Stimulated activated CD4-positive, alpha-beta T cell treated with anti-CD3 and anti-CD28 coated beads, Interleukin-15, amount 100 ng/mL, for 24 hours (primary cell): ENCODE data around the gene FAM184A.
A peak's percentile ranks its signal among the peaks of the same experiment; 100 is the strongest.

Source experiments
- DNase-seq: peaks from one replicate; pipeline ENCODE4 v3.0.0-alpha.2; 2020

The FAM184A gene

GRCh38 chr6:119097815-119098361 lies 19.4 kb upstream of the FAM184A start:
- DNase-seq: peak; percentile 24

- DNase-seq: no peak
These were observed 18.5 kb upstream of the FAM184A start for GRCh38 chr6:119096721-119097565.

DNA sequence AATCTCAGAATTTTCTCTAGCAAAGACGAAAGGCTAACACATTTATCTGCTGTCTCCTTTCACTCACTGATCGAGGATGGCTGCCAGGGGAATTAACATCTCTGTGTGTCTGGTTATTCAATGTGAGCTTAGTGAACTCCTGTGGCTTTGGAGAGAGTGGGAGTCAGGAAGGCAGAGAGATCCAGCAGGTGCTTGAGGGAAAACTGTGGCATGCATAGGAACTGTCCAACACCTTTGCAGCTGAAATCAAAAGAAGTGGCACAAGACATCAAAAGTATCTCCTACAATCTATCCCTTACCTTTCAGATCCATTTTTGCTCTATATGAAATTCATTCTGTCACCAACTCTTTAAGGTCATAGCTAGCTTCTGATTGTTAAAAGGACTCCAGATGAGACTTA lies 11.8 kb upstream of the FAM184A start:
- no peak for DNase-seq

DNA sequence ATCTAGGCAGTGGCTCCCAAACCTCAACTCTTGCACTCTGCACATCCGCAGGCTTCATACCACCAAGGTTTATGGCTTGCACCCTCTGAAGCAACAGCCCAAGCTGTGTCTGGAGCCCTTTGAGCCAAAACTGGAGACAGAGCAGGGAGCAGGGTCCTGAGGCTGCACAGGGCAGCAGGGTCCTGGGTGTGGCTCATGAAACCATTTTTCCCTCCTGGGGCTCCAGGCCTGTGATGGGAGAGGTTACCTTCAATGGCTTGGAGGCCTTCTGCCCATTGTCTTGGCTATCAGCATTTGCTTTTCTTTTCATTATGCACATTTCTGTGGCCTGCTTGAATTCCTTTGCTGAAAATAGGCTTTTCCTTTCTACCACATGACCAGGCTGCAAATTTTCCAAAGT lies 6.3 kb upstream of the FAM184A start:
- no peak for DNase-seq

- no peak for DNase-seq
These were observed 4.5 kb upstream of the FAM184A start for GRCh38 chr6:119083007-119083406.

GRCh38 chr6:119079283-119079809 lies 882 bp upstream of the FAM184A start:
- DNase-seq: no peak

DNA sequence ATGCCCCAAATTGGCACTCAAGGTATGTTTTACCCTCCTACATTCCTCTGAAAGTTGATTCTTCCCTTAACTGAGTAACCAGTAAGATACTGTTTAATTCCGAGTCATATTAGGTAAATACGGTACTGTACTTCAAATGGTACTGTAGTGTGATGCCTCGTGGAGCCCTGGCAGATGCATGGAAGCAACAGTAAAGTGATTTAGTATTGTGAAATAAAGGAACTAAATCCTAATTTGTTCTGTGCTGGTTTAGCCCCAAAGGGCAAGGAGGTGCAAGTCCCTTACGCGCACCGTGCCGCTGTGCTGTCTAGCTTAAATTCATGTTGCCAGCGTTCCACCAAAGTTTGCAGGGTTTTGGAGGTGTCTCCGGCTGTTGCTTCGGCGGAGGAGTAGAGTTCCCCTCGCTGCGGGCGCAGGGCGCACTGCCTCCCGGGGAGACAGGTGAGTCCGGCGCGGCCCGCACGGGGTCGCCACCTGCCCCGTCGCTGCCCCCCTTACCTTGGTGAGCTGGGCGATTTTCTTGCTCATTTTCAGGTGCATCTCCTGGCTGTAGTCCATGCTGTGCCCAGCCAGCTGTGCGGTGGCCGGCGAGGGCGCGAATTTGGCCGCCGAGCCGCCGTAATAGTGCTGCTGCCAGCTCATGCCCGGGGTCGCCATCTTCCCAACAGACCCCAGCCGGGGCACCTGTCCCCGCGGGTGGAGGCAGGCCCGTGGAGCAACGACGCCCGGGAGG lies 655 bp downstream of the FAM184A start:
- DNase-seq: peak; percentile 67

DNA sequence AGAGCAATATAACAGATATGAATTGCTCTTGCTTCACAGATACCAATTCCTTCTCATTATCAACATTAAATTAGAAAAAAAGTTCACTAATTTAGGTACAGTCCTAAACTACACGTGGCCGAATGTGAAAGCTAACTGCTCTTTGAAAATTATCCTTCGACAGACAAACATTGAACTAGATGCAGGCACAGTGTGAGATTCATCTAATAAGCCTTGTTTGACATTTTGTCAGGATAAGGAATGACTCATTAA lies 1.1 kb downstream of the FAM184A start:
- no peak for DNase-seq

DNA sequence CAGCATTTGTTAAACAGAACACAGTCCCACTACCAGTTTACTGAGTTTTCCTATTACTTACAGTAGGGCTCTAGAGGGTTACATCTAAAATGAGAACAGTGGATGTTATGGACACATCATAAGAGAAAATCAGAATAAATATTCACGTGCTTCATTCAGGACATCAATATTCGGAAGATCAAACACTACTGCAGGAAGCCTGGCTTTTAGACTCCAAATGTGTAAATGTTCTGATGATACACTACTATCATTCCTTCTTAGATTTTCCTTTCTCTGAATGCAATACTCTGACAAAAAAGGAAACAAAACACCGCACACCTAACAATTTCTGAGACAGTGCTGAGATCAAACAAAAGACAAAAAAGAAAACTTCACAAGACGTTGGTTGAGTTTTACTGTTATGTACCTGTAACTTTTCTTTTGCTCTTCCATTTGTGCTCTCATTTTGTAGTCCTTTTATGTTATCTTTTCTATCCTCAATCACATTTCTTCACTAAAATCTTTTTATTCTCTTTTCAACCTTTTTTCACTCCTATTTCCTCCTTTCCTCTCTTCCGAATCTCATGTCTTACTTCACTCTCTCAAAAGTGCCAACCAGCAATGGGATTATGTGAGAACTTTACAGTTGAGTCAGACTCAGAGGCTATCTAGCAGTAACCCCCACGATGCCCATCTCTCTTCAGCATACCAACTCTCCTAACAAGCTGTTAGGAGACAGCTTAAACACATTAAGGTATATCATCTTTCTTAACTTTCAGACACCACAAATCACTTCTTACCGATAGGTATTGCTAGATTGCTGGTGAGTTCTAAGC lies 1.7 kb downstream of the FAM184A start:
- DNase-seq: no peak

- peak; percentile 45 for DNase-seq
These were observed 2.3 kb downstream of the FAM184A start for GRCh38 chr6:119076173-119076572.

DNA sequence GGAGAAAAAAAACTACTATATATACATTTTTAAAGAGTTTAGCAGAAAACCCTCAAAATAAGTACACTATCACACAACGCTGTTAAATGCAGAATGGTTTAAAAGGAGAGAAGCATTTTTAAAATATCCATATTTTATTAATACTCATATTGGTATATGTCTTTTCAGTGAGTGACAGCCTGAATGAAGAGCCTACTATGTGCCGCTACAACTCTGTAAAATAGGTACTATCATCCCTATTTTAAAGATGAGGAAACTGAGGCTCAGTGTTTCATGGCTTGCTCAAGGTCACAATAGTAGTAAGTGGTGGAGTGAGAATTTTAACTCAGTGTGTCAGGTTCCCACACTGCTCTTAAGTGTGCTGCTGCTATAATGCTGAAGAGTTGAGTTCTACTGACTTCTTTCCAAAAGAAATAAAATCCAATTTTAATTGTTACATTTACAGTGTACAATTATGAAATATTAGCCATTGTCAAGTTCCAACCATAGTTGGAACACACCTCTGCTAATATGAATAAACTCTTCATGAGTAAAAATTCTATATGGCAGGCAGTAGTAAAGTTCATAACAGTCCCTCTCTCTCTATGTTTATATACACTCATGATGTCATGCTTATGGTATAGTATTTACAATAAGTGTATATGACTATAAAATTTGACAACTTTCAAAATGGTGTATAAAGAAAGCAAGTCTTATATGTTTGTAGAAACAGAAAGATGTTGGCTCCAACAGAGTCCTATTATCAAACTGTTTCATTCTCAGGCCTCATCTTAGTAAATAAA lies 3.1 kb downstream of the FAM184A start:
- no peak for DNase-seq

- no peak for DNase-seq
These were observed 5.0 kb downstream of the FAM184A start for GRCh38 chr6:119073307-119074051.

- DNase-seq: no peak
These were observed 6.9 kb downstream of the FAM184A start for GRCh38 chr6:119071576-119071975.

DNA sequence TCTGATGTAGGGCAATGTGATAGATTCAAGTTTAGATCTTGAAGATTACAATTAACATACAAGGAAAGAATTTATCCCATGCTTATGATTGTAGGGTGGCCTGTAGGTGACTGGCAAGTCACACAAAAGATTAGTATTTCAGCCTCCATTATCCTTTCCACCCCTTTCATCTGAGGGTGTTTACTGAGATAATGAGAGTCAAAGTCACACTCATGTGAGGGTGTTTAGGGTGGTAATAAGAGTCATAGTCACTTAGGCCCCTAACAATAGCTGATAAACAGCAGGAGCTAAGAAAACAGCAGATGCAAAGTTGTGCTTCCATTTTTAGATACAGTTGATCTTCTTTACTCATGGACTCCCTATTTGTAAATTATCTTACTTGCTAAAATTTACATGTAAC lies 11.4 kb downstream of the FAM184A start:
- no peak for DNase-seq

DNA sequence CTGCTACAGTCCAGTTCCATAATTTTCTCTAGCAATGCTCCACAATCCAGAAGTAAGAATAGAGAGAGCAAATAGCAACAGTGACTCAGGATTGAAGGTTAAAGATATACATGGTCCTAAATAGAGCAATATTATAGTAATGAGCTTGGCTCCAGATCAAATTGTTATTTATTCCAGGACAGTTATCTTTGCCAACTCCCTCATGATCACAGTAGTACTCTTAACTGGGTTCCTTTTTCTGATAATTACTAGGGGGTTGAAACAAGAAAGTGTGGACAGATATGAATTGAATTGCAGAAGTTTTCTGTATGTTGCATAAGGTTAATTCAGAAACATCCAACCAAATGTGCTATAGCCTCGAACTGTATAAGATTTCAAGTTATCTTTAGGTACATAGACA lies 11.9 kb downstream of the FAM184A start:
- DNase-seq: no peak

DNA sequence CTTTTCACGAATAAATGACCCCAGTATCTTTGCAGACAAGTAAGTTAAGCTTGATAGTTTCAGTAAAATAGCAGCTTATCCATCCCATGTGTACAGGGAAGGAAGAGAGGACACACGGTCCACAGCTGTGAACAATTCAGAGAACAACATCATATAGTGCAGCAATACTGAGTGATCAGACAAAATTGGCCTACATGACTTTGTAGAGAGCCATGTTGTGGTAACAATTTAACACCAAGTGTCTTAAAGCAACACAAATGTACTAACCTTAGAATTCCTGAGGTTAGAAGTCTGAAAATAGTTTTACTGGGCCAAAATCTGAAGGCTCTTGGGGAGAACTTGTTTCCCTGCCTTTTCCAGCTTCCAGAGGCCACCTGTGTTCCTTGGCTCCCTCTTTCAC lies 12.5 kb downstream of the FAM184A start:
- no peak for DNase-seq

GRCh38 chr6:119065382-119065781 lies 13.1 kb downstream of the FAM184A start:
- DNase-seq: no peak

DNA sequence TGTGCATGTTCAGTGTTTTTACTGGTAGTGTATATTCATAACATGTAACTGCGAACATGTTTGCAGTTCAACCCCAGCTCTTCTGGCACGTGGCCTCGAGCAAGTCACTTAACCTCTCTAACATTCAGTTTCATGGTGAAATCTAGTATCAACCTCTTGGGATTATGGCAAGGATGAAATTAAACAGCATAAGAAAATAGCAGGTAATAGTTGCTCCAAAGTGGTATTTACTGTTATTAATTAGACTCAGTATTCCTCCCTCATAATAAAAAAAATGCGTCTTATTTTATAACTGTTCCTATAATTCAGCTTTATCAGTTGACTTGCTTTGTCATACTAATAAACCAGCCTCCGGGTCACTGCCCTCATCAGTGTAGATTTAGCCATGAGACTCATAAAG lies 15.0 kb downstream of the FAM184A start:
- no peak for DNase-seq

DNA sequence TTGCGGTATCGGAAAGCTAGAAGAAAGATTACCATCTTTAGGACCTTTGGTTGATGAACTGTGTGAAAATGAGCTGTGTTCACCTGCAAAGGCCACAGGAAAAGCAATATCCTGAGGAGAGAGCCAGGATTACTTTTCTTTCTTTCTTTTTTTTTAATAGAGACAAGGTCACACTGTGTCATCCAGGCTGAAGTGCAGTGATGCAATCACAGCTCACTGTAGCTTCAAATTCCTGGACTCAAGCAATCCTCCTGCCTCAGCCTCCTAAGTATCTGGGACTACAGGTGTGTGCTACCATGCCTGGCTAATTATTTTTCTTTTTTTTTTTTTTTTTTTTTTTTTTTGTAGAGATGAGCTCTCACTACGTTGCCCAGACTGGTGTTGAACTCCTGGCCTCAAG lies 17.2 kb downstream of the FAM184A start:
- no peak for DNase-seq

- no peak for DNase-seq
These were observed 18.1 kb downstream of the FAM184A start for GRCh38 chr6:119060255-119060907.

GRCh38 chr6:119055069-119055468 lies 23.4 kb downstream of the FAM184A start:
- no peak for DNase-seq
